HG02798 (cell line): ENCODE results near the gene PNKD.
"Not testable (repeated sequence)": the region's sequence is repeated elsewhere in the genome, so short reads cannot be mapped to it uniquely, and the experiment has no call there.

Source experiments
- ATAC-seq: cut with Tn5 transposase; IDR thresholded peaks from one replicate; pipeline ENCODE4 v1.9.1; 2021; ENCODE audit warnings: mild to moderate bottlenecking; ENCODE audit not compliant: unreplicated experiment, poor library complexity

The PNKD gene

DNA sequence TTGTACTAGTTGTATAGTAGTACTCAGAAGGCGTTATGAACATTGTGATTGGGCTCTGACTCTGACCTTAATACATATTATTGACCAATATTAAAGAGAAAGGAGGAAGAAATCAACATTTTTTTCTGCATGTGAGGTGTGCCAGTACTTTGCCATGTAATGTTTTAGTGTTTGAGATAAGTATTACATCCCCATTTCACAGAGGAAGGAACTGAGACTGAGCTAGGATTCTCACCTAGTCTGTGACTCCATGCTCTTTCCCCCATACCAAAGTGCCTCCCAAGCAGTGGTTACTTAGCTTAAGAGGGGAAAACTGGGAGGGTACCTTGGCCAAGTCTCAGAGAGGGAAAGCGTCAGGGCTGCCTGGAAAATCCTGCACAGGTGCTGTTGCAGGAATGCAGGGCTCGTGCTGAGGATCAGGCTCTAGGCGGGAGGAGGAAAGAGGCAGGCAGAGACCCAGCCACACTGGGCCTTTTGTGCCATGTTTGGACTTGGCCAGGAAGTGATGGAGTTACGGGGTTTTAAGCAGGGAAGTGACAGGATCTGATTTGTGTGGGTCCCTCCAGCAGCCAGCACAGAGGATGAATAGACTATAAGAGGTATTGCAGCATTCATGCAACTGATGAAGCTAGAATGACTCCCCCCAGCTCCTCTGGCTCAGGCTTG, 1.7 kb downstream of the PNKD start:
- ATAC-seq = no peak

DNA sequence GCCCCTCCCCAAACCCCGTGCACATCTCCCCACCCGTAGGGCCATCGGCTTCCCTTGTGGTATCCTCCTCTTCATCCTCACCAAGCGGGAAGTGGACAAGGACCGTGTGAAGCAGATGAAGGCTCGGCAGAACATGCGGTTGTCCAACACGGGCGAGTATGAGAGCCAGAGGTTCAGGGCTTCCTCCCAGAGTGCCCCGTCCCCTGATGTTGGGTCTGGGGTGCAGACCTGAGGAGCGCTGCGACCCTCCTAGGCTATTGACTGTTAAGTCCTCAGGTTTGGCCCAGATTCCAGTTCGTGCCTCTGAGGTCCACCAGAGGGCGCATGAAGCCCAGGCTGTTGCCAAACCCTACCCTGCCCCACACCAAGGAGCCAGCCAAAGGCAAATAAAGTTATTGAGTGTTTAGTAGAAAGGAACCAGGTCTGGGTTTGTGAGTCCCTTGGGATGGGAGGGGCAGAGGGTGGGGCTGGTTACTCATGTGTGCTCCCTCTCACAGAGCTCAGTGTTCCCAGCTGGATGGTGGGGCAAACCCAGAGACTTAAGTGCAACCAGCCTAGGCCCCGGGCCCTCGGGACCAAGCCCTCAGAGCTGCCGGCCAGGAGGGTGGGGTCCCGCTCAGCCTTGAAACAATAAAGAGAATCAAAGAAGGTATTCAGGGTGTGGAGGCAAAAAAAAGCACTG, 2.4 kb downstream of the PNKD start:
- no peak for ATAC-seq

- not testable (repeated sequence) for ATAC-seq
Measured at GRCh38 chr2:218273214-218273907, 3.0 kb downstream of the PNKD start.

GRCh38 chr2:218273908-218274249, 3.6 kb downstream of the PNKD start:
- no peak for ATAC-seq

GRCh38 chr2:218274586-218274985, 4.3 kb downstream of the PNKD start:
- no peak for ATAC-seq

DNA sequence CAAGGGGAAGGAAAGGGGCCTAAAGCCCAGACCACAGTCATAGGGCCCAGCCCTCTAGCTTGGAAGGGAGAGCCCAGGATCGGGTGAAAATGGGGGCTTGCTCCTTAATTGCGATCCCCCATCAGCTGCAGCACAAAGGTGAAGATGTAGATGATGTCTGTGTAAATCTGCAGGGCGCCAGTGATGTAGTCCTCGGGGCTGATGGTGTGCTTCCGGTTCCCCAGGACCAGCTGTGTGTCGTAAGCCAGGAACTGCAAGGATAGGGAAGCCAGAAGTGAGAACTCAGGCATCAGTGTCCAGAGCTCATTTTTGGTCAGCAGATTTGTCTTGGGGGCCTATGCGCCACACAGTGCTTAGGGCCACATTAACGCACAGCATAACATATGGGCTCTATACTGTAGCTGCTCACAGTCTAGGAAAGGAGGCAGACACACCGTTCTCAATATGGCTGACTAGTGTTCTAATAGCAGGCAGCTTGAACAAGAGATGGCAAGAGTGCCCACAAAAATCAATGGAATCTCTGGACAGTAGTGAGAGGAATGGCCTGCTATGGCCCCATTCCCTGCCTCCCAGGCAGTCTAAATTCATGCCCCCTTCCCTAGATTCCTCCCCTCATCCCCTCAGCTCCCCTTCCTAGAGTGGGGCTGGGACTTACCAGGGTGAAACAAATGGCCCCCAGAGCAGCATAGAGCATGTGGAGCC, 5.2 kb downstream of the PNKD start:
- ATAC-seq = no peak

- no peak for ATAC-seq
Measured at GRCh38 chr2:218276986-218277755, 6.9 kb downstream of the PNKD start.

DNA sequence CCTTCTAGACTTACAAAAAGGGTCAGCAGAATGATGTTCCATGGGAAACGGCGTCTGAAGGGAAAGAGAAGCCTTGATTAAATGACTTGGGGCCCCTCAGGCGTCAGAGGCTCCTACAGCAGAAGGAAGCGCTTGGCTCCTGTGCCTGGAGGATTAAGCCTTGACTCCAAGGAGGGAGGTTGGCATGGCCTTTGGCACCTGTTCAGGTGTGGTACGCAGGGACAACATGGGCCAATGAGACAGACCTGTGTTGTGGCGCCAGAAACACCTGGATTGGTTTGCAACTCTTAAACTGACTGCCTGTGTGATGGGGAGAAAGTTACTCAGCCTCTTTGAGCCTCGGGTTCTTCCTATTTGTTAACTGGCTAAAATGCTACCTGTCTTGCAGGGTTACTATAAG, 7.6 kb downstream of the PNKD start:
- no peak for ATAC-seq

DNA sequence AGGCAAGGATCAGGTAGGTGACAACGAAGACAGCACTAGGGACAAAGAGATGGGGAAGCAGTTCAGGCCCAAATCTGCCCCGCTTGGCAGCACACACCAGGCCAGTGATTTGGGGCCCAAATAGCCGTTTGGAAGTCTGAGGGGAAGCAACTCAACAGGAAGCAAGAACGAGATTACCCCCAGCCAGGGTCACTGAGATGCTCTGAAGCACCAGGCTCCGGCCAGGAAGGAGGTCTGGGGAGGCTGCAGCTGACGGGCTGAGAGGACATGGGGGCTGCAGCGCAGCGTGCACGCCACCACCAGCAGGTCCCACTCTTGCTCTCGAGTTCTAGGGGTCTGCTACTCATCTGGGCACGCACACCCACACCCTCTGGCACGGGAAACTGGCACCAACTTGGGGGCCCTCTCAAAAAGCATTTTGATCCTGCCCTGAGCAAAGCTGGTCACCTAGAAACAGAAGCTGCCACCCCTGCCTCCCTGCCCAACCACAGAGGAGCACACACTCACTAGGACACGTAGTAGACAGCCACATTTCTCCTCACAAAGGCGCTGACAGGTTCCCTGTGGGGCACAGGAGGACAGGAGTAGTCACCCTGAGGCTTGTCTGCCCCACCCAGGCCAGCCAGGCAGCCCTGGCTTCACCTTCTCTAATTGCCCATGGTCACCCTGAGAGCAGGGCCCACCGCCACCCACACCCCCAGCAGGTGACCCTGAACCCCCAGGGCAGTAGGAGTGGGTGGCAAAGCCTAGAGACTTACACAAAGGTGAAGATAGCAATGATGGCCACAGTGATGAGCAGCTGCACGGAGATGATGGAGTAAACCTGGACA, 8.4 kb downstream of the PNKD start:
- no peak for ATAC-seq

DNA sequence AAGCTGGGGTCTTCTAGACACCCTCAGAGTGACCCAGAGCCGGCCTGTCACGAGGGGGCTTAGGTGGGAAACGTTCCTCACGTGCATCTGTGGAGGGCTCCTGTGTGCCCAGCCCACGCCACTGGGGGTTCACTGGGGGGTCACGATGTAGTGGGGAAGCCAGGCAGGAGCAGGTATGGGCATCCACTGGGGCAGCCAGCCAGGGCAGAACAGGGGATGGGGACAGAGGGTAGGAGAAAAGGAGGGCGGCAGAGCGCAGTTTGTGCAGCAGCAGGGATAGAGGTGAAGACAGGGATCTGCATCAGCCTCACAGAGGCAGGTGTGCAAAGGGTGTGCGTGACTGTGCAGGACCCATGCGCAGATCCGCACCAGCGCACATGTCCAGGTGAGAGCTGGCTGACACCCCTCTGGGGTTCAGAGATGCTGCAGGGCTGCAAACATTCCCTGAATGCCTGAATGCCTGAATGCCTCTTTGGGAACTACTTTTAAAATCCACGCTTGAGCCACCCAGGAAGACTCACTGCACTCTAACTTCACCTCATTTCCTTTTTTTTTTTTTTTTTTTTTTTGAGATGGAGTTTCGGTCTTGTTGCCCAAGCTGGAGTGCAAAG, 10.0 kb downstream of the PNKD start:
- no peak for ATAC-seq

DNA sequence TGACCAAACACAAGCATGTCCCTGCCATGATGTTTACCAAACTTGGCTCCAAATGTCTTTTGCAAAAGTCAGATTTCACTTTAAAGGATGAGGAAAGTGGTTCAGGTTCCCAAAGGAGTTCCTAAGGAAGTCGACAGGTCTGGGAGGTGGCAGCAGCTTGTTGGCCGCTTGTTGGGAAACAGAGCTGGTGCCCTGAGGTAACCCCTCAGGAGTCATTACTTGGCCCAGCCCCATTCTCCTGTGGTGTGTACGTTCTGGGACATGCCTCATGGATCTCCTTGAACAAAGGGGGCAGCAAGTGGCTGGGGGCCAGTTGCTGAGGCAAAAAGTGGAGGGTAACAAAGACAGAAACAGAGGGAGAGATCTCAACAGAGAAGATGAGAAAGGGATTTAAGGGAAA, 11.1 kb downstream of the PNKD start:
- ATAC-seq = no peak

- ATAC-seq = no peak
Measured at GRCh38 chr2:218282173-218282991, 12.1 kb downstream of the PNKD start.

GRCh38 chr2:218284106-218284811, 13.9 kb downstream of the PNKD start:
- peak; percentile 74 for ATAC-seq

- no peak for ATAC-seq
Measured at GRCh38 chr2:218285604-218286003, 15.3 kb downstream of the PNKD start.

GRCh38 chr2:218286570-218287459, 16.5 kb downstream of the PNKD start:
- peak; percentile 66 for ATAC-seq

- no peak for ATAC-seq
Measured at GRCh38 chr2:218289639-218290315, 19.5 kb downstream of the PNKD start.
